Limb (tissue), 2 donors: Measurements from ENCODE around the gene SPIN4.
"Not testable (repeated sequence)": the region's sequence is repeated elsewhere in the genome, so short reads cannot be mapped to it uniquely, and the experiment has no call there.

Experiments used
- DNase-seq, 2 donors: peaks; one replicate each; pipeline ENCODE4 v3.0.0-alpha.2; 2016; ENCODE audit errors: extremely low spot score in 2 of 2

The SPIN4 gene

DNA sequence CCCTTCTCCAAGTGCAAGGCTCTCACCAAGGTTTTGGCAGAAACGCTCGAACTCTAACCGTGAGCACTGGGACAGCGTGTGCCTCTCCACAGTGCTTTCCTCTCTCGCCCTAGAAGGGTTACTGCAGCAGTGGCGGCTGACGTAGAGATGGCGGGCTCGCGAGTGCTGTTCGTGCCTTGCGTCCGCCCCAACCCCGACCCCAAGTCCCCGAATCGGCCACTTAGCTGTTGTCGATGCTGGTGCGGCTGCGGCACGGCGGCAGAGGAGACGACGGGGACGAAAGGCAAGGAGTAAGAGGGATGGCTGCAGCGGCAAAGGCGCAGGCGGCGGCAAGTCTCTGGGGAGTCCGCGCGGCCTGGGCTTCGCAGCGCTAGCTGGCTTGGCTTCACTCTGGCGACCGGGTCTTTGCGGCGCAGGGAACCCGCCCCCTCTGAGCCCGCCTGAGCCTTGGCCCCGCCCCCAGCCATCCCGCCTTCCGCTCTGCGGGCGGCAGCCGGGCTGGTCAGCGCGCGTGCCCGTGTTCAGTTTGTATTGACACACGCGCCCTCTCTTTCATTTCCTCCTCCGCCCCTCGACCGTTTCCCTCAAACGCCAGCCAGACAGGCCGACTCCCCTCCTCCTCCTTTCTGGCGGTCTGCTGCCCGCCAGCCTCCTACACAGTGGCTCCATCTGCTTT, at the start of gene SPIN4:
SPIN4 (minus strand) TSS at position 392 of the 676 bp plus-strand sequence. CDS start 513 bp downstream, outside the sequence.
- peak; percentile 85 to 87 for DNase-seq

DNA sequence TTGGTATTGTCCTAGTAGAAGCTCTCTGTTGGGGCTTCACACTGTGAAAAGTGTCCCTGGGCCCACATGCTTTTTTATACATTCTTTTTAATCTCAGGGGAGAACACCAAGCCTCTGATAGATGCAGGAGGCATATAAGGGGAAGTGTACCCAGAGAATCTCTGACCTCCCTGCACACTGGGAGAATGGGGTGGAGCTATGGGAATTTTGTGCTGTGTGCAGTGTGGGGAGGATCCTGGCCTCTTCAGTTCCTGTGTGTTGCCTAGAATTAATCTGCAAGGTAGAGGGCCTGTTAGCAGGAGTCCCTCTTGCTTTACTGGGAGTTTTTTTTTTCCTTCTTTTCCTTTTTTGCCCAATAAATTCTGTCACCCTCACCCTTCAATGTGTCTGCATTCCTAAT, 49.2 kb upstream of the SPIN4 start:
- no peak for DNase-seq

DNA sequence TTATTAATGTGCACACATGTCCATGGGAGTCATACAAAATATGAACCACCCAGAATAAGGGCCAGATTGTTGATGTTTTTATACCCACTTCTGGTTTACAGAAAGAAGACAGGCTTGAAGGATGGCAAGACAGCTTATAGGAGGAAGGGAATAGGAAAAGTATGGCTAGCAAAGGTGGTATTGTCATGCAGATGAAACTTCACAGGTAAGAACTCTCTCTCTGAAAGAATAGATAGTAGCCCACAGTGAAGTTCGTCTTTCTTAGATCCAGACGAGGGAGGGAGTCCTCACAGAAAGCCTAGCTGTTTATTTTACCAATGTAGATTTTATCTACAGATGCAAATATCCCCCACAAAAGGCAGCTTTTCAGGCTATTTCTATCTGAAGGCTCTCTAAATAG, 43.7 kb upstream of the SPIN4 start:
- no peak for DNase-seq

DNA sequence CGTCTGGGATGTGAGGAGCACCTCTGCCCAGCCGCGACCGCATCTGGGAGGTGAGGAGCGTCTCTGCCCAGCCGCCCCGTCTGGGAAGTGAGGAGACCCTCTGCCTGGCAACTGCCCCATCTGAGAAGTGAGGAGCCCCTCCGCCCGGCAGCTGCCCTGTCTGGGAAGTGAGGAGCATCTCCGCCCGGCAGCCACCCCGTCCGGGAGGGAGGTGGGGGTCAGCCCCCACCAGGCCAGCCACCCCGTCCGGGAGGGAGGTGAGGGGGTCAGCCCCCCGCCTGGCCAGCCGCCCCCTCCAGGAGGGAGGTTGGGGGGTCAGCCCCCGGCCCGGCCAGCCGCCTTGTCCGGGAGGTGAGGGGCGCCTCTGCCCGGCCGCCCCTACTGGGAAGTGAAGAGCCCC, 42.0 kb upstream of the SPIN4 start:
- DNase-seq: not testable (repeated sequence)

DNA sequence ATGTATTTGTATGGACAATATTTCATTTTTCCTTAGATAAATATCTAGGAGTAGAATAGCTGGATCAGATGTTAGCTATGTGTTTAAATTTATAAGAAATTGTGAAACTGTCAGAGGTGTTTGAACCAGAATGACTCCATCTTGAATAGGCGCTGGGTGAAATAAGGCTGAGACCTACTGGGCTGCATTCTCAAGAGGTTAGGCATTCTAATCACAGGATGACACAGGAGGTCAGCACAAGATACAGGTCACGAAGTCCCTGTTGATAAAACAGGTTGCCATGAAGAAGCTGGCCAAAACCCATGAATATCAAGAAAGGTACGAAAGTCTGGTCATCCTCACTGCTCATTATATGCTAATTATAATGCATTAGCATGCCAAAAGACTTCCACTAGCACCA, 36.3 kb upstream of the SPIN4 start:
- DNase-seq: no peak

DNA sequence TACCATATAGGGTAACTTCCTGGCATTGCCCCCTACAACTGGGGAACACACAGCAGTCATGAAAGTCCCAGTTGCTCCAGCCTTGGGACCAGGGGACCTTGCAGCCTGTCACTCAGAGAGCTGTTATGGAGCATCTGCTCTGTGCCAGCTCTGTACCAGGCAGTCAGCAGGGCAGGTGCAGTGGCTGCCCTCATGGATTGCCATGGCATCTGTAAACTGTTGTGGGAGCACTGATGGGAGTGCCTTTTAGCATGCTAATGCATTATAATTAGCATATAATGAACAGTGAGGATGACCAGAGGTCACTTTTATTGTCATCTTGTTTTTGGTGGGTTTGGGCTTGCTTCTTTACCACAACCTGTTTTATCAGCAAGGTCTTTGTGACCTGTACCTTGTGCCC, 33.1 kb upstream of the SPIN4 start:
- DNase-seq: not testable (repeated sequence)

DNA sequence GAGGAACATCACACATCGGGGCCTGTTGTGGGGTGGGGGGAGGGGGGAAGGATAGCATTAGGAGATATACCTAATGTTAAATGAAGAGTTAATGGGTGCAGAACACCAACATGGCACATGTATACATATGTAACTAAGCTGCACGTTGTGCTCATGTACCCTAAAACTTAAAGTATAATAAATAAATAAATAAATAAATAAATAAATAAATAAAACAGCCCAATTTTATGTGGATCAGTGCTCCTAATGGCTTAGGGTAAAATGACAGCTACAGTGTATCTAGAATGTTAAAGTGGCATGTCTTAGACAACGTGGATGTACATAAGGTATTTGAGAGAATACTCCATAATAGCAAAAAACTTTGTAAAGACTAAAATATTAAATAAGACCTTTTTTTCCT, 21.9 kb upstream of the SPIN4 start:
- not testable (repeated sequence) for DNase-seq

DNA sequence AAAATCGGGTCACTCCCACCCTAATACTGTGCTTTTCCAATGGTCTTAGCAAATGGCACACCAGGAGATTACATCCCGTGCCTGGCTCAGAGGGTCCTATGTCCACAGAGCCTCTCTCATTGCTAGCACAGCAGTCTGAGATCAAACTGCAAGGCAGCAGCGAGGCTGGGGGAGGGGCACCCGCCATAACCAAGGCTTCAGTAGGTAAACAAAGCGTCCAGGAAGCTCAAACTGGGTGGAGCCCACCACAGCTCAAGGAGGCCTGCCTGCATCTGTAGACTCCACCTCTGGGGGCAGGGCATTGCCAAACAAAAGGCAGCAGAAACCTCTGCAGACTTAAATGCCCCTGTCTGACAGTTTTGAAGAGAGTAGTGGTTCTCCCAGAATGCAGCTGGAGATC, 16.6 kb upstream of the SPIN4 start:
- DNase-seq: not testable (repeated sequence)

DNA sequence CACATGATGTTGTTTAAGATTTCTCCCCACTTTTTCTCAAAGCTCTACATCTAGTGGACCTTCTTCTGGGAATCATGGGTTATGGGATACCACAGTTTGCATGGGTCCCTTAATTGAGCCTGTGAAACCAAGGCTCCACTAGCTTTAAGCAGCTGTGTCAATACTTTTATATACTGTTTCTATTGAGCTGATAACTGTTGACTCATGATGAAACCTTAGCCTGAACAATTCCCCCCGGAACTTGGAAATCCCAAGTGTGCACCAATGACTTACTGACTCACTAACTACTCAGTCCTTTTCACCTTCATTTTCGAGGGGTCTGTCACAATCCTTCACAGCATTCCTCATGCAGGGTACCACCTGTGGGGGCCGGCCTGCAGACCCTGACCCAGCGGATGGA, 12.7 kb upstream of the SPIN4 start:
- no peak for DNase-seq

DNA sequence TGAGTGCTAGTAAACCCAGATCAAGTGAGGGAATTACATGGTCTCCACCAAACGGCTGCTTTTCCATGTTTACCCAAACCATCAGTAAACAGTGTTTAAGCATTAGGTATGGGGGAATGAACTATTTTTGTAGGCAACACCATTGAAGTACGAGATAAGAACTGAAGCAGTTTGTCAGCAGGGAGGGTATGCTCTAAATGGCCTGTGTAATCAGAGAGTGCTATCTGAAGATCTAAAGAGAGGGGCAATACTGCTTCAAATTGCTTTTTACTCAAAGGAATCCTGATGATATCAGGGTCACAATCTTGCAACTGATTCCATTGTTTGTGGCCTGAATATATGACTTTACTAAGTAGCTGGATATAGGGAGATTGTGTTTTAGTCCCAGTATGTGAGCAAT, 10.4 kb upstream of the SPIN4 start:
- no peak for DNase-seq

DNA sequence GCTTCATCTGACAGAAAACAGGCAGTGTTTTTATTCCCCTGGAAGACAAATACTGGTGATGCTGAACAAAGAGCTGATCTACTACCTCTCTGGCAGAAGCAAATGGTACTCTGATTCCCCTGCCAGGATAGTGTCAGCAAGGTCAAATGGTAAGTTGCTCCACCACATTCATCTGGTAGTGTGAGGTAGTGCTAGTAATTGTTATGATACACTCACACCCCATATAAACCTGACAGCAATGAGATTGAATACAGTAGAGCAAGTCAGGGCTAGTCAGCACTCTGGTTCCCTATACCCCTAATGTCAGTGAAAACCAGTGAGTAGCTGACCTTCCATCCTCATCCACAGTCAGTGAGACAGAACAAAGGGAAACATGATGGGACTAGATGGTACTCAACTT, 3.4 kb upstream of the SPIN4 start:
- no peak for DNase-seq

DNA sequence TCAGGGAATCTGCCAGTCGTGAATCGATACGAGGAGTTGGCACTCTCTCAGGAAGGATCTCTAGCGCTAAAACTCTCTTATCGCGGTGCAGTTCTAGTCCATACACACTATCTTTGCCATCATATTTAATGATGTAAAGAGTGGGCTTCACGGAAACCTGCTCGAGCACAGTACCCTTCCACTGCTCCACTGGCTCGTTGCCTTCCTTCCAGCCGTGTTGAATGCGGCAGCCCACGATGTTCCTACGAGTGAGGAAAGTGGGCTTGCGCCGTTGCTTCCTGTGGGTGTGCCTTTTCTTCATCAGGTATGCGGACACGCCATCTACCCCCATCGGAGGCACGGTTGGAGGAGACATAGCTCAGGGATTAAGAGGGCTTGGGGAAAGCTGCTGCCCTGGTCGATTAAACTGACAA, 661 bp downstream of the SPIN4 start:
- DNase-seq: peak in 1 of 2 donors; percentile 49

DNA sequence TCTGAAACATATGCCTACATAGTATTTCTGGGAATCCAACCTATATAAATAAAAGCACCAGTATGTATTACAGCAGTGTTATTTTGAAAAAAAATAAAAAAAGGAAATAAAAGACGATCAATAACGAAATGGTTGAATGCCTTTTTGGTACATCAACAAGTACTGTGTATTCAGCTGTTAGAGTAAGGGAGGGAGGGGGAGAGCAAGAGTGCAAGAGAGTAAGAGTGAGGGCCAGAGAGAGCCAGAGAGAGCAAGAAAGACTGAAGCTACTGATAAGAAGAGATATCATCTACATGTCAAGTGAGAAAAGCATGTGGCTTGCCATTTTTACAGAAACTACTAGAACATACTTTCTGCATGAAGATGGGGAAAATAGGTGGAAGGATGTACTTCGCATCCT, 1.8 kb downstream of the SPIN4 start:
- DNase-seq: no peak

DNA sequence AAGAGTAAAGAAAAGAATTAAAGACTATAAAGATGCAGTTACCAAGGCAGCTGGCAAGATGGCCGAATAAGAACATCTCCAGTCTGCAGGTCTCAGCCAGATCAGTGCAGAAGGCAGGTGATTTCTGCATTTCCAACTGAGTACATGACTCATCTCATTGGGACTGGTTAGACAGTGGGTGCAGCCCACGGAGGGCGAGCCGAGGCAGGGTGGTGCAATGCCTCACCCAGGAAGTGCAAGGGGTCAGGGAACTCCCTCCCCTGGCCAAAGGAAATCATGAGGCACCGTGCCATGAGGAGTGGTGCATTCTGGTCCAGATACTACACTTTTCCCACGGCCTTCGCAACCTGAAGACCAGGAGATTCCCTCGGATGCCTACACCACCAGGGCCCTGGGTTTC, 20.5 kb downstream of the SPIN4 start:
- no peak for DNase-seq

DNA sequence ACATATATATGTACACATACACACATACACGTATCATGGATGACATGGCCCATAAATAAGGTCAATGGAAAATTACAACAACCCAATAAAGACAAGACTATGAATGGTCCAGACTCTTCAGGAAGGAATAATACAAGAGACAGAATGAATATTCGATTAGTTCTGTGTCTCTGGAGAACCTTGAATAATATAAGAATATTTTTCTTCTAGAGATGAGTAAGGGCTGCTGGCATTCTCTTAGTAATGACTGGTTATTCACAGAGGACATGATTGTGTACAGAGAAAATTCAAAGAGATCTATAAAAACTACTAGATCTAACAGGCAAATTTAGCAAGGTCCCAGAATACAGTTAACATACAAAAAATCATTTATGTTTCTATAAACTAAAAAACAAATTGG, 23.3 kb downstream of the SPIN4 start:
- no peak for DNase-seq

DNA sequence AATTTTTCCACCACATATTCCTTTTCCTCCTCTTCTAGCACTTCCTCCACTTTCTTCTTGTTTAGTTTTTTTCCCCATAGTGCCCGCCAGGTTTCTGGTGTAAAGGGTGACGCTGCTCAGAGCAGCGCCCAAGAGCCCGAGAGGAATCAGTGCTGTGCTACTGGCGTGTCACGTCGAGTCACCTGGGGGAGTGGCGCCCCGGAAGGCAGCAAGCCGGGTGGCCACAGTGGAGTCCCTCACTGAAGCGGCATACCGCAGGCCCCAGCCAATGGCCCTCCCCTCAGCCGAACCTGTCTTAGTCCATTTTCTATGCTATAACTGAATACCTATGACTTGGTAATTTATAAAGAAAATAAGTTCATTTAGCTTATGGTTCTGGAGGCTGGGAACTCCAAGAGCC, 51.5 kb downstream of the SPIN4 start:
- no peak for DNase-seq
